Effector memory CD8-positive, alpha-beta T cell (primary cell): ENCODE data around the gene PRDM10.

Experiments used
- ATAC-seq: fragments of 150-1000 bp; cut with Tn5 transposase; replicated peaks from 2 replicates; pipeline ENCODE4 v1.10.0; 2021; ENCODE audit warnings: mild to moderate bottlenecking, moderate library complexity
- DNase-seq, 3 experiments: peaks; one replicate each; pipeline ENCODE4 v3.0.0; 2021
- H3K27ac Mint-ChIP-seq, 2 donors: one replicate each; pipeline ENCODE4 v1.8.0; 2022; ENCODE audit warnings: mild to moderate bottlenecking in 2 of 2, mixed read lengths in 2 of 2, moderate library complexity in 2 of 2
- H3K27me3 Mint-ChIP-seq, 2 donors: one replicate each; pipeline ENCODE4 v1.8.0; 2022; ENCODE audit warnings: mixed read lengths in 2 of 2
- H3K36me3 Mint-ChIP-seq: one replicate; pipeline ENCODE4 v1.8.0; 2022; ENCODE audit warnings: mild to moderate bottlenecking, moderate library complexity, mixed read lengths; ENCODE audit not compliant: insufficient read depth
- H3K4me1 Mint-ChIP-seq, 2 donors: one replicate each; pipeline ENCODE4 v1.8.0; 2022; ENCODE audit warnings: low read depth in 2 of 2, mixed read lengths in 2 of 2
- H3K4me3 Mint-ChIP-seq, 2 donors: one replicate each; pipeline ENCODE4 v1.8.0; 2022; ENCODE audit warnings: mild to moderate bottlenecking in 2 of 2, mixed read lengths in 2 of 2, moderate library complexity in 2 of 2
- H3K9me3 Mint-ChIP-seq, 2 donors: one replicate each; pipeline ENCODE4 v1.8.0; 2022; ENCODE audit warnings: mixed read lengths in 2 of 2
- total RNA-seq, 9 experiments: gene quantifications; one replicate each; lab custom pipeline; 2026; lab: John Stamatoyannopoulos, UW

PRDM10 gene
- total RNA-seq = 17.3 to 40.5 (median 22.9) reads per million in 9 experiments

GRCh38 chr11:130002352-130002845 is at the start of gene PRDM10:
PRDM10 (minus strand) TSS chr11:130002835; CDS start chr11:129960964, 41,871 bp downstream.
- no peaks in the 10 kb centered on the region for H3K9me3 Mint-ChIP-seq
- H3K36me3 Mint-ChIP-seq = peaks cover 29% of the 10 kb centered on the region
- H3K4me3 Mint-ChIP-seq = peak within 1 kb of the TSS; percentile 92 to 96
- no peaks in the 10 kb centered on the region for H3K27me3 Mint-ChIP-seq
- peak within 1 kb of the TSS; percentile 100 for H3K27ac Mint-ChIP-seq
- DNase-seq (peak; percentile 92 to 95 (median 94)), ATAC-seq (peak; percentile 68)
- peaks cover 14 to 25% of the 10 kb centered on the region in 2 donors for H3K4me1 Mint-ChIP-seq

- ATAC-seq (no peak), DNase-seq (no peak)
- H3K4me3 Mint-ChIP-seq = no peak overlapping the region
- no peaks in the 10 kb centered on the region for H3K9me3 Mint-ChIP-seq
- H3K27ac Mint-ChIP-seq = no peak overlapping the region
- H3K27me3 Mint-ChIP-seq = peaks cover 0 to 13% of the 10 kb centered on the region in 2 donors
- no peaks in the 10 kb centered on the region for H3K36me3 Mint-ChIP-seq
- no peaks in the 10 kb centered on the region for H3K4me1 Mint-ChIP-seq
Observed at GRCh38 chr11:130051082-130051481, 48.4 kb upstream of the PRDM10 start.

GRCh38 chr11:130050257-130050656 is 47.6 kb upstream of the PRDM10 start:
- Mint-ChIP-seq H3K4me3 (no peak overlapping the region), H3K4me1 (no peaks in the 10 kb centered on the region), H3K36me3 (no peaks in the 10 kb centered on the region), H3K27me3 (peaks cover 0 to 7% of the 10 kb centered on the region in 2 donors), H3K27ac (no peak overlapping the region), H3K9me3 (no peaks in the 10 kb centered on the region)
- no peak for DNase-seq
- ATAC-seq = no peak

- Mint-ChIP-seq H3K27me3 (no peaks in the 10 kb centered on the region), H3K9me3 (no peaks in the 10 kb centered on the region), H3K27ac (no peak overlapping the region), H3K4me1 (no peaks in the 10 kb centered on the region), H3K4me3 (no peak overlapping the region), H3K36me3 (no peaks in the 10 kb centered on the region)
- DNase-seq (no peak), ATAC-seq (no peak)
Observed at GRCh38 chr11:130049328-130049771, 46.7 kb upstream of the PRDM10 start.

GRCh38 chr11:130047141-130047540 is 44.5 kb upstream of the PRDM10 start:
- DNase-seq = no peak
- H3K27me3 Mint-ChIP-seq = peaks cover 11 to 19% of the 10 kb centered on the region in 2 donors
- no peaks in the 10 kb centered on the region for H3K4me1 Mint-ChIP-seq
- H3K27ac Mint-ChIP-seq = no peak overlapping the region
- no peak overlapping the region for H3K4me3 Mint-ChIP-seq
- no peaks in the 10 kb centered on the region for H3K9me3 Mint-ChIP-seq
- ATAC-seq = no peak
- H3K36me3 Mint-ChIP-seq = no peaks in the 10 kb centered on the region

GRCh38 chr11:130043575-130043974 is 40.9 kb upstream of the PRDM10 start:
- Mint-ChIP-seq H3K36me3 (no peaks in the 10 kb centered on the region), H3K27ac (no peak overlapping the region), H3K4me1 (peaks cover under 1% of the 10 kb centered on the region in 2 donors), H3K27me3 (peaks cover 11 to 36% of the 10 kb centered on the region in 2 donors), H3K9me3 (no peaks in the 10 kb centered on the region), H3K4me3 (no peak overlapping the region)
- ATAC-seq = no peak
- DNase-seq = no peak

- no peak overlapping the region for H3K27ac Mint-ChIP-seq
- ATAC-seq = no peak
- H3K27me3 Mint-ChIP-seq = peaks cover 22 to 47% of the 10 kb centered on the region in 2 donors
- no peaks in the 10 kb centered on the region for H3K9me3 Mint-ChIP-seq
- DNase-seq = no peak
- no peaks in the 10 kb centered on the region for H3K36me3 Mint-ChIP-seq
- no peak overlapping the region for H3K4me3 Mint-ChIP-seq
- peaks cover 3 to 6% of the 10 kb centered on the region in 2 donors for H3K4me1 Mint-ChIP-seq
Observed at GRCh38 chr11:130042093-130042591, 39.5 kb upstream of the PRDM10 start.

- Mint-ChIP-seq H3K36me3 (no peaks in the 10 kb centered on the region), H3K9me3 (no peaks in the 10 kb centered on the region), H3K27ac (no peak overlapping the region), H3K4me3 (no peak overlapping the region), H3K27me3 (peaks cover 22 to 57% of the 10 kb centered on the region in 2 donors), H3K4me1 (peaks cover 3 to 6% of the 10 kb centered on the region in 2 donors)
- DNase-seq (no peak), ATAC-seq (no peak)
Observed at GRCh38 chr11:130040281-130040940, 37.8 kb upstream of the PRDM10 start.

GRCh38 chr11:130037881-130038585 is 35.4 kb upstream of the PRDM10 start:
- H3K4me1 Mint-ChIP-seq = peaks cover 3 to 6% of the 10 kb centered on the region in 2 donors
- H3K4me3 Mint-ChIP-seq = no peak overlapping the region
- H3K9me3 Mint-ChIP-seq = no peaks in the 10 kb centered on the region
- DNase-seq (no peak), ATAC-seq (no peak)
- H3K27ac Mint-ChIP-seq = no peak overlapping the region
- H3K36me3 Mint-ChIP-seq = no peaks in the 10 kb centered on the region
- H3K27me3 Mint-ChIP-seq = peaks cover 14 to 51% of the 10 kb centered on the region in 2 donors

GRCh38 chr11:130037058-130037457 is 34.4 kb upstream of the PRDM10 start:
- ATAC-seq = no peak
- no peak for DNase-seq
- no peaks in the 10 kb centered on the region for H3K36me3 Mint-ChIP-seq
- peaks cover 11 to 41% of the 10 kb centered on the region in 2 donors for H3K27me3 Mint-ChIP-seq
- H3K4me3 Mint-ChIP-seq = no peak overlapping the region
- no peaks in the 10 kb centered on the region for H3K9me3 Mint-ChIP-seq
- peaks cover 3 to 6% of the 10 kb centered on the region in 2 donors for H3K4me1 Mint-ChIP-seq
- no peak overlapping the region for H3K27ac Mint-ChIP-seq

GRCh38 chr11:130034236-130034635 is 31.6 kb upstream of the PRDM10 start:
- H3K4me3 Mint-ChIP-seq = no peak overlapping the region
- ATAC-seq = no peak
- no peak for DNase-seq
- H3K27me3 Mint-ChIP-seq = peaks cover 11 to 26% of the 10 kb centered on the region in 2 donors
- H3K9me3 Mint-ChIP-seq = no peaks in the 10 kb centered on the region
- H3K27ac Mint-ChIP-seq = no peak overlapping the region
- H3K36me3 Mint-ChIP-seq = no peaks in the 10 kb centered on the region
- peaks cover 3 to 6% of the 10 kb centered on the region in 2 donors for H3K4me1 Mint-ChIP-seq

- DNase-seq = no peak
- H3K9me3 Mint-ChIP-seq = no peaks in the 10 kb centered on the region
- no peak overlapping the region for H3K4me3 Mint-ChIP-seq
- no peaks in the 10 kb centered on the region for H3K4me1 Mint-ChIP-seq
- no peak for ATAC-seq
- peaks cover 5 to 17% of the 10 kb centered on the region in 2 donors for H3K27me3 Mint-ChIP-seq
- H3K36me3 Mint-ChIP-seq = no peaks in the 10 kb centered on the region
- H3K27ac Mint-ChIP-seq = no peak overlapping the region
Observed at GRCh38 chr11:130032931-130033330, 30.3 kb upstream of the PRDM10 start.

GRCh38 chr11:130031945-130032344 is 29.3 kb upstream of the PRDM10 start:
- Mint-ChIP-seq H3K4me1 (no peaks in the 10 kb centered on the region), H3K27ac (no peak overlapping the region), H3K9me3 (no peaks in the 10 kb centered on the region), H3K27me3 (peaks cover 0 to 13% of the 10 kb centered on the region in 2 donors), H3K4me3 (no peak overlapping the region), H3K36me3 (no peaks in the 10 kb centered on the region)
- no peak for ATAC-seq
- no peak for DNase-seq
